HG03039 (cell line): ENCODE data around the gene MID2.
"Not testable (repeated sequence)": the region's sequence is repeated elsewhere in the genome, so short reads cannot be mapped to it uniquely, and the experiment has no call there.

Experiments used
- ATAC-seq: cut with Tn5 transposase; IDR thresholded peaks from one replicate; pipeline ENCODE4 v1.9.1; 2021; ENCODE audit warnings: mild to moderate bottlenecking, moderate library complexity; ENCODE audit not compliant: unreplicated experiment

Gene MID2, protein sequence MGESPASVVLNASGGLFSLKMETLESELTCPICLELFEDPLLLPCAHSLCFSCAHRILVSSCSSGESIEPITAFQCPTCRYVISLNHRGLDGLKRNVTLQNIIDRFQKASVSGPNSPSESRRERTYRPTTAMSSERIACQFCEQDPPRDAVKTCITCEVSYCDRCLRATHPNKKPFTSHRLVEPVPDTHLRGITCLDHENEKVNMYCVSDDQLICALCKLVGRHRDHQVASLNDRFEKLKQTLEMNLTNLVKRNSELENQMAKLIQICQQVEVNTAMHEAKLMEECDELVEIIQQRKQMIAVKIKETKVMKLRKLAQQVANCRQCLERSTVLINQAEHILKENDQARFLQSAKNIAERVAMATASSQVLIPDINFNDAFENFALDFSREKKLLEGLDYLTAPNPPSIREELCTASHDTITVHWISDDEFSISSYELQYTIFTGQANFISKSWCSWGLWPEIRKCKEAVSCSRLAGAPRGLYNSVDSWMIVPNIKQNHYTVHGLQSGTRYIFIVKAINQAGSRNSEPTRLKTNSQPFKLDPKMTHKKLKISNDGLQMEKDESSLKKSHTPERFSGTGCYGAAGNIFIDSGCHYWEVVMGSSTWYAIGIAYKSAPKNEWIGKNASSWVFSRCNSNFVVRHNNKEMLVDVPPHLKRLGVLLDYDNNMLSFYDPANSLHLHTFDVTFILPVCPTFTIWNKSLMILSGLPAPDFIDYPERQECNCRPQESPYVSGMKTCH

GRCh38 chrX:107825698-107826237 is at the start of gene MID2:
Gene MID2 (plus strand): TSS chrX:107825866. CDS start chrX:107826427, 561 bp downstream.
- ATAC-seq, result peak; percentile 33

- ATAC-seq, result no peak
Observed at GRCh38 chrX:107776649-107777535, 48.8 kb upstream of the MID2 start.

DNA sequence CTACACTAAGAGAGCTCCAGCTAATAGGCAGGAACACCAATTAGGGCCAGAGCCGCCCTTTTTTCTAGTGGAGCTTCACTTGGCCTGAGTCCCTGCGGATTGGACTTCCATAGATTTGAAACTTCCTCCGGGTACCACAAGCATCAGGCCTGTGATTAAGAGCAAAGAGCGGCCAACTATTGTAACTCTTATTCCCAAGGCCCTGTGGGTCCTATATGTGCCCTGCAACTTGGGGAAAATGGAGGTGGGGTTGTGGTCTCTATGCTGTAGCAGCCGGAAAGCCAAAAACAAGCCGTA is 48.2 kb upstream of the MID2 start, which contains the start of gene NCBP2L:
NCBP2L (plus strand) TSS at position 198 of the 297 bp plus-strand sequence. CDS start 16,488 bp downstream, outside the sequence.
- no peak for ATAC-seq

- ATAC-seq, result no peak
Observed at GRCh38 chrX:107780525-107780924, 45.1 kb upstream of the MID2 start.

GRCh38 chrX:107787827-107788226 is 37.8 kb upstream of the MID2 start:
- no peak for ATAC-seq

DNA sequence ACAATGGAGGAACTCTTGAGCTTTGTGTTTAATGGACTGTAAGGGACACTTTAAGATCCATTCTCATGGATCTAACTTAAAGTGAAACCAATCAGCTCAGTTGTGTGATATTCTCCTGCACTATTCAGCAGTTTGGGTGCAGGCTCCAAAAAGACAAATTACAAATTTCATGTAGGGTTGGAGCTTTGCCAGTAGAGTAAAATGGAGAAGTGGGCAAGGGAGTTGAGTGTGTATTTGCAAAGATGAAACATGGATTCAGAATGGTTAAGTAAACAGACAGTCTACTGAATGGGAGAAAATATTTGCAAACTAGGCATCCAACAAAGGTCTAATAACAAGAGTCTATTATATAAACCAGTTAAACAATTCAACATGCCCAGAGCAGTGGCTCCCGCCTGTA is 21.2 kb upstream of the MID2 start:
- no peak for ATAC-seq

GRCh38 chrX:107805179-107805578 is 20.5 kb upstream of the MID2 start:
- ATAC-seq, result no peak

DNA sequence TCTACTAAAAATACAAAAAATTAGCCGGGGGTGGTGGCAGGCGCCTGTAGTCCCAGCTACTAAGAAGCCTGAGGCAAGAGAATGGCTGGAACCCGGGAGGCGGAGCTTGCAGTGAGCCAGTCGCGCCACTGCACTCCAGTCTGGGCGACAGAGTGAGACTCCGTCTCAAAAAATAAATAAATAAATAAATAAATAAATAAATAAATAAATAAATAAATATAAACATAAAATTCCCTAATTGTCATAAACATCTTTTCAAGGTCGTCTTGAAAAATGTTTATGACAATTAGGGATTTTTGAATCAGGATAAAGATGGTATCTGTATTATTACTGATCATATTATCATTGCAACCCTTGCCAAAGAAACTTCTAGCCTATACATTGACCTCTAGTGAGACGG is 15.6 kb upstream of the MID2 start:
- ATAC-seq, result not testable (repeated sequence)

- no peak for ATAC-seq
Observed at GRCh38 chrX:107818900-107819521, 6.7 kb upstream of the MID2 start.

GRCh38 chrX:107823042-107823441 is 2.6 kb upstream of the MID2 start:
- no peak for ATAC-seq

- no peak for ATAC-seq
Observed at GRCh38 chrX:107823456-107823855, 2.2 kb upstream of the MID2 start.

GRCh38 chrX:107826238-107827029 is 768 bp downstream of the MID2 start:
- ATAC-seq, result peak; percentile 61

GRCh38 chrX:107827030-107827831 is 1.6 kb downstream of the MID2 start:
- no peak for ATAC-seq

- no peak for ATAC-seq
Observed at GRCh38 chrX:107827852-107828251, 2.2 kb downstream of the MID2 start.

- ATAC-seq, result no peak
Observed at GRCh38 chrX:107829878-107830277, 4.2 kb downstream of the MID2 start.

GRCh38 chrX:107831071-107831730 is 5.5 kb downstream of the MID2 start:
- ATAC-seq, result no peak

DNA sequence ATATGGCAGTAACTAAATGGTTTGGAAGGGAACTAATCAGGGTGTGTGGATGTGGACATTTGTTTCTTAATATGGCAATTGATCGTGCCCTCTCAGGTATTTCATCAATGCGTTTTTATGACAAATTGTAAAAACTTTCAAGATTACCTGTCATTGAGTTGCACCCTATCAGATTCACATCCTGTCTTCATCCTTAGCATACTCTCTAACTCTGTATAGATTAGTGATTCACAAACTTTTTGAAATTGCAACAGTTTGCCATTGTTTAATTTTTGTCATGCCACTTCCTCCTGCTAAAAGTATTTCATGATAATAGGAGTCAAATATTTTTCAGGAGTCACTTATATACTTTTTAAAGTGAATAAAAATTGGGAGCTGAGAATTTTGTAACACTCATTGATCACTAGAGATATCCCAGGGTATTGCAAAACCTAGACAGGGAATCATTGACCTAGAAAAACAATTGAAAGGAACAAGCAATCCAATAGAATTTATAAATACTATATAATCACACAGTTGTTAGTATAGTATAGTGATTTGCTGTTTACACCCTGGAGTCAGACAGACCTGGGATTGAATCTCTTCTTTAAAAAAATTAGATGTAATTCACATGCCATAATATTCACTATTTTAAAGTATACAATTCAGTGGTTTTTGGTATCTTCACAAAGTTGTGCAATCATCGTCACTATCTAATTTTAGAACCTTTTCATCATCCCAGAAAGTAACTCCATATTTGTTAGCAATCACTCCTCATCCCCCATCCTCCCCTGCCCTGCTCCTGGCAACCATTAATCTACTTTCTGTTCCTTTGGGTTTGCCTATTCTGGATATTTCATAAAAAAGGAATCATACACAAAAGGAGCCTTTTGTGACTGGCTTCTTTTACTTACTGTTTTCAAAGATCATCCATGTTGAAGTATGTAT is 8.9 kb downstream of the MID2 start:
- ATAC-seq, result no peak
